ENCODE data around the gene GRIK4.

Gene GRIK4

DNA sequence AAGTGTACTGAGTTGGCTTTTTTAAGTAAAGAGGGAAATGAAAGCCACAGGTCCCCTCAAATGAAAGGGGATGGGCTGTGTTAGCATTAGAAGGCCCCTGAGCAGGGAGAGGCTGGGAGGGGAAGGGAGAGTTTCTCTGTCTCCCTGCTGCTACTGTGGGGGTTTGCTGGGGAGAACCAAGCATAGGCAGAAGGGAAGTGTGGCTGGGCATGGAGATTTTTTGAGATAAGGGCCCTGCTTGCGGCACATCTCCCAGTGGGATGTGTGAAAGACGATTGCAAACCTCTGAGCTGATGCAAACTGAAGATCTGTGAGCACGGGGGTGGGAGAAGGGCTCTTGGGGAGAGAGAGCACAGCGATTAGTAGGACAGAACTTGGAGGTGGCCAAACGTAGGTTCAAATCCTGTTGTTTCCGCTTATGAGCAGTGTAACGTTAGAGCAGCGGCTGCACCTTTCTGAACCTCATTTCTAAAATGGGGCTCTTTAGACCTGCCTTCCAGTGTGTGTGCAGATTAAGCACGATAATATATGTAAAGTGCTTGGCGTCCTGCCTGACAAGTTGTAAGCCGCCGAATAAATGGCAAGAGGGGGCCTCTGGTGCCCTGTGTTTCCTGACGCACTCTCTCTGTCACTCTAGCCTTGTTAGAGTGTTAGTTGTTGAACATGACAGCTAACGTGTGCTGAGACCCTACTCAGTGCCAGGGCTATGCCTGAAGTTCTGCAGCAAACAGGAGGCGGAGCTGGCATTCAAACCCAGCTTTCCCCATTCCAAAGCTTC lies 122.3 kb downstream of the GRIK4 start:
- no peak for DNase-seq (ENCODE audit: extremely low read depth, low read depth)
- TF ChIP-seq, protein P1, sequence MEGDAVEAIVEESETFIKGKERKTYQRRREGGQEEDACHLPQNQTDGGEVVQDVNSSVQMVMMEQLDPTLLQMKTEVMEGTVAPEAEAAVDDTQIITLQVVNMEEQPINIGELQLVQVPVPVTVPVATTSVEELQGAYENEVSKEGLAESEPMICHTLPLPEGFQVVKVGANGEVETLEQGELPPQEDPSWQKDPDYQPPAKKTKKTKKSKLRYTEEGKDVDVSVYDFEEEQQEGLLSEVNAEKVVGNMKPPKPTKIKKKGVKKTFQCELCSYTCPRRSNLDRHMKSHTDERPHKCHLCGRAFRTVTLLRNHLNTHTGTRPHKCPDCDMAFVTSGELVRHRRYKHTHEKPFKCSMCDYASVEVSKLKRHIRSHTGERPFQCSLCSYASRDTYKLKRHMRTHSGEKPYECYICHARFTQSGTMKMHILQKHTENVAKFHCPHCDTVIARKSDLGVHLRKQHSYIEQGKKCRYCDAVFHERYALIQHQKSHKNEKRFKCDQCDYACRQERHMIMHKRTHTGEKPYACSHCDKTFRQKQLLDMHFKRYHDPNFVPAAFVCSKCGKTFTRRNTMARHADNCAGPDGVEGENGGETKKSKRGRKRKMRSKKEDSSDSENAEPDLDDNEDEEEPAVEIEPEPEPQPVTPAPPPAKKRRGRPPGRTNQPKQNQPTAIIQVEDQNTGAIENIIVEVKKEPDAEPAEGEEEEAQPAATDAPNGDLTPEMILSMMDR (IDR thresholded peaks at IDR 0.05; ENCODE audit: low read depth, low read length), result no peak

DNA sequence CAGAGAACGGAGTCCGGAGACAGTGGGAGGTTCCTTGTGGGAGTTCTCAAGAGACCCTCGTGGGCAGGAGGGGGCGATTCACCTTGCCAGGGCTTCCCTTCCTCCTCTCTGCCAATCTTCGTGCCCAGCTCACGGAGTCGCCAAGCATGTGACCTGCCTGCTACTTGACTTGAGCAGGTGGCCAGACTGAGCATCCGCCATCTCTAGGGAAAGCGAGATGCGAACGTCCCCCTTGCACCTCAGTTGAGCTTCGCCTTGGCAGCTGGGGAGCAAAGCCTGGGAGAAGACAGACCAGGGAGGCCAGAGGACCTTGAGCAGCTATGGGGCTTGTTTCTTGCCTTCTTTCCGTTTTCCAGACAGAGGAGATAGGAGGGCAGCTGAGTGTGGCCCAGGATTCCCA lies 123.2 kb downstream of the GRIK4 start:
- TF ChIP-seq, protein P1 (IDR thresholded peaks at IDR 0.05; ENCODE audit: low read depth, low read length), result no peak
- no peak for DNase-seq (ENCODE audit: extremely low read depth, low read depth)

DNA sequence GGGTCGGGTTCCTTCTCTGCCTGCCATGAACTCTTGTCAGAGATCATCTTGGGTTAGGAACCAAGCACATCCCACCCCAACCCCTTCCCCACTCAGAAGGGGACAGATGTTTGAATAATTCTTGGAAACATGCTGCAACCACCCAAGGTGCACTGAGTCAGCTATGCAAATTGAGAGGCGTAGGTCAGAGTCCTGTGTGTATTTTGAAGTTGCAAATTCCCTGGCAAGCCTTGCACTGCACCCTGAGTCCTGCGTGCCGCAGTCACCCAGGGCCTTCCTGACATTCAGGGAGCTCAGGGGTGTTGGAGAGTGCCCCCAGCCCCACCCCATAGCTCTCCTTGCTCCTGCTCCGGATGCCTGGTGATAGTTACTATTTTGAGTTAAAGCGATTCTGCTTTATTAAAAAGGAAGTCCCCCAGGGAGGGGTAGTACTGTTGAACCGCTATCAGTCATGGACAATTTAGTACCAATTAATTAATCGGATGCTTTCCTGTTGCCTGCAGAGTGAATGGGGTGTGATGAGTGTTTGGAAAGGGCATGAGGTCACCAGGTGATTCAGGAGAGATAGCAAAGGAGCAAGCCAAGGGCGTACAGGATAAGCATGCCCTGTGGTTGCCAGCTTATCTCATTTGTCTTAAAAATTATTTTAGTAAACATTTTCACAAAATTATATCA lies 123.7 kb downstream of the GRIK4 start:
- DNase-seq (ENCODE audit: extremely low read depth, low read depth), result no peak
- TF ChIP-seq, protein P1 (IDR thresholded peaks at IDR 0.05; ENCODE audit: low read depth, low read length), result no peak

DNA sequence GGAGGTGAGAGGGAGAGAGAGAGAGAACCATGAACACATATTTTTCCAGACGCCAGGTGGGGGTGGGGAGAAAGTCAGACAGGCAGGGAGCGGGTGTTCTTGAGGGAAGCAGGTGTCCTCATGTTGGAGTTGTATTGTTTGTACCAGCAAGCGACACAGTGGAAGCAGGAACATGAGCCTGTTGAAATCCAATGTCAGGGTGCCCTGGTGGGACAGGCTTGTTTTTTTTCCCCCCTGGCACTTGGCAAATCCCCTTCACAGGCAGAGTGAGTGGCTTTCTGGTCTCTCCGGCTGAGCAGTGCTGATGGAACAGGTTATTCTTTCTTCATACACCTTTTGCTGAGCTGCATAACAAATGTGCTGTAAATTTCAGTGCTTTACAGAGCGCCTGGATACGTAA lies 125.6 kb downstream of the GRIK4 start:
- TF ChIP-seq, protein P1 (IDR thresholded peaks at IDR 0.05; ENCODE audit: low read depth, low read length), result no peak
- no peak for DNase-seq (ENCODE audit: extremely low read depth, low read depth)

DNA sequence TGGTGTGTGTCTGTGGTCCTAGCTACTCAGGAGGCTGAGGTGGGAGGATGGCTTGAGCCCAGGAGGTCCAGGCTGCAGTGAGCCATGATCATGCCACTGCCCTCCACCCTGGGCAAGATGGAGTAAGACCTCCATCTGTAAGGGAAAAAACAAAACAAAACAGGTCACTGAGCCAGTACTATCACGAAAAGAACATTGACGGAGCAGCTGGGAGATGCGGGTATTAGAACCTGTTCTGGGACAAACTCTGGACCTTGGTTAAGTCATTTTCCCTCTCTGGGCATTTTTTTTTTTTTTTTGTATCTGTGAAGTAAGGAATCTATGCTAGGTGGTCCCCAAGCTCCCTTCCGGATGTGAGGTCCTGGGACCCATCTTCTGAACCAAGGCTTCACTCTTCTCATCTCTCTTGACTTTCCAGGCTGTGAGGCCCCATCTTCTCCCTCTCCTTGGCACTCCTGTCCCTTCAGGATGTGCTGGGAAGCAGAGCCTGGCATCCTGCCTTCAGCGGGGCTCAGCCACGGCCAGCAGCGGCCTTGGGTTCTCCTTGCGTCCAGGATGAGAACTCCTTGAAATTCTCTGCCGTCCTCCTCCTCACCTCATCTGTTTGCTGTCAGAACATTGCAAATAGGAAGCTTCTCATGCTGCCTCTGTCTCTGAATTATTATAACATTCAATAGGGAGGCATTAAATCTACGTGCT lies 130.8 kb downstream of the GRIK4 start:
- TF ChIP-seq, protein P1 (IDR thresholded peaks at IDR 0.05; ENCODE audit: low read depth, low read length), result no peak
- DNase-seq (ENCODE audit: extremely low read depth, low read depth), result no peak

DNA sequence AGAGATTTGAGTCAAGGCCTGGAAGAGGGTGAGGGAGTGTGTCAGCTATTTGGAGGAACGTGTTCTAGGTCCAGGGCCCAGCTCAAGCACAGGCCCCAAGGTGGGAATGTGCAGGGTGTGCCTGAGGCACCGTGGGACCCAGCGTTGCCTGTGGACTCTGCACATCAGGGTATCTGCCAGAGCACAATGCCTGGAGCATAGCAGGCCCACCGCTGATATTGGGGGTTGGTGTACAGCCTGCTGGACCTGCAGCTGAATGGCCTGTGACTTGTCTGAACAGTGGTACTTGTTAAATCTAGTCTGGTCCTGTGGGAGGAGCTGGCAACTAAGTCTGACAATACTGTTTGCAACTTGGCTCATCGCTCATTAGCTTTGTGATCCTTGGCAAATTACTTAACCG lies 131.7 kb downstream of the GRIK4 start:
- TF ChIP-seq, protein P1 (IDR thresholded peaks at IDR 0.05; ENCODE audit: low read depth, low read length), result no peak
- DNase-seq (ENCODE audit: extremely low read depth, low read depth), result no peak

DNA sequence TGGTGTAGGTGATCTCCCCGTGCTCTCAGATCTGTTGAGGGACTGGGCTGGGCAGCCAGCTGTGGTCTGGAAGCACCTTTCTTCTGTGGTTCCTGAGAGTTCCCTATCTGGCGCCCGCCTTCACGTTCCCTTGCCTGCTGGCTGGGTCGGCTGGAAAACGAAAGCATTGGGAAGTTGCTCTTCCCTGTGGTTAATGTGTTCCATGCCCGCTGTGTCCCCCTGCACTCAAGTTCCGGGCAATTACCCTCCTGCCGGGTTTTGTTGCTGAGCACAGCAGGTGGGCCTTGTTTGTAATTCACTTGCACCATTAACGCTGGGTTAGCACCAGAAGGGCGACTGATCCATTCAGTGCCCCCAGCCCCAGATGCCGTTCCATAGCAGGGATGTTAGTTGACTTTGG lies 134.1 kb downstream of the GRIK4 start:
- TF ChIP-seq, protein P1 (IDR thresholded peaks at IDR 0.05; ENCODE audit: low read depth, low read length), result no peak
- no peak for DNase-seq (ENCODE audit: extremely low read depth, low read depth)
